Panc1 (cell line): ENCODE results near the gene SHC3. TPM values are rescaled to one million over a fixed set of nuclear protein-coding genes. Genes with fewer than 3 reads are reported as not detected.

Experiments used
- ATAC-seq: fragments of 200-7000 bp; cut with Tn5 transposase; 2 replicates; pipeline ENCODE4 v1.9.1; 2020; ENCODE audit warnings: mild to moderate bottlenecking, moderate library complexity
- BruUV-seq: library from RNA; stranded (reverse); fragments of 400-500 nt; replicated peaks from 2 replicates; lab custom pipeline; 2021; lab: Mats Ljungman, UMichigan
- CTCF ChIA-PET: fragments of 300-600 bp; sonication (Branson Sonifier 250); formaldehyde crosslinking; loops from one replicate; lab custom pipeline; 2022; ENCODE audit warnings: antibody characterized with exemption; lab: Charles Lee
- POLR2A ChIA-PET: fragments of 300-600 bp; sonication (Branson Sonifier 250); formaldehyde crosslinking; loops from one replicate; lab custom pipeline; 2022; ENCODE audit warnings: antibody characterized with exemption; lab: Charles Lee
- DNase-seq: peaks from one replicate; pipeline ENCODE4 v3.0.0-alpha.2; 2010; ENCODE audit warnings: low read depth, low spot score
- H3K27ac ChIP-seq: 2 replicates; pipeline ENCODE4 v1.5.1; 2011; ENCODE audit warnings: mild to moderate bottlenecking, low read length, inconsistent platforms
- H3K27me3 ChIP-seq: fragments of 200-500 bp; sonication (Bioruptor generic); 2 replicates; pipeline ENCODE4 v1.6.0; 2014; ENCODE audit warnings: low read length, inconsistent platforms; ENCODE audit not compliant: control insufficient read depth, insufficient read depth
- H3K36me3 ChIP-seq: fragments of 200-500 bp; sonication (Bioruptor generic); 2 replicates; pipeline ENCODE4 v1.5.1; 2014; ENCODE audit warnings: inconsistent platforms, mild to moderate bottlenecking, low read length, moderate library complexity; ENCODE audit not compliant: control insufficient read depth, insufficient read depth
- H3K4me1 ChIP-seq: 2 replicates; pipeline ENCODE4 v1.5.1; 2011; ENCODE audit warnings: inconsistent platforms, mild to moderate bottlenecking, low read length, moderate library complexity; ENCODE audit not compliant: control insufficient read depth, insufficient read depth
- H3K4me3 ChIP-seq, 2 experiments: 2 replicates each; pipeline ENCODE4 v1.5.1; 2011 to 2012; ENCODE audit warnings: low read depth in 2 of 2, low read length in 2 of 2, mild to moderate bottlenecking in 2 of 2, inconsistent platforms in 1 of 2, moderate library complexity in 1 of 2
- H3K9me3 ChIP-seq: fragments of 200-500 bp; sonication (Bioruptor generic); 2 replicates; pipeline ENCODE4 v1.5.1; 2014; ENCODE audit warnings: low read depth, mild to moderate bottlenecking, inconsistent platforms, low read length, moderate library complexity; ENCODE audit not compliant: control insufficient read depth, insufficient read depth
- CTCF ChIP-seq: fragments of 450-650 bp; IDR thresholded peaks from 2 replicates; pipeline ENCODE4 v1.5.1; 2017; ENCODE audit warnings: mild to moderate bottlenecking
- POLR2AphosphoS5 ChIP-seq: IDR thresholded peaks from 2 replicates; pipeline ENCODE4 v1.6.1; 2012; ENCODE audit warnings: mild to moderate bottlenecking, low read depth, low read length, moderate library complexity
- SIN3A ChIP-seq: IDR thresholded peaks from 2 replicates; pipeline ENCODE4 v1.6.1; 2012; ENCODE audit warnings: low read depth, mild to moderate bottlenecking, low read length, moderate library complexity, borderline replicate concordance; ENCODE audit not compliant: insufficient read depth
- TCF7L2 ChIP-seq: IDR thresholded peaks from 2 replicates; pipeline ENCODE4 v1.6.1; 2011; ENCODE audit warnings: mild to moderate bottlenecking, low read depth, low read length, inconsistent platforms
- in situ Hi-C: cut with HindIII; loops from 2 replicates; pipeline ENCODE4 v1.10.0; 2016; ENCODE audit warnings: low sequenced_read_pairs, low pct_unique_long_range_greater_than_20kb
- intact Hi-C: fragments of 100-400 bp; cut with micrococcal nuclease; formaldehyde crosslinking; loops from one replicate; pipeline ENCODE4 v1.10.0; 2022; ENCODE audit not compliant: unreplicated experiment
- total RNA-seq: library from RNA; stranded (reverse); gene quantifications from one replicate; pipeline ENCODE4 v1.2.1, GENCODE V29; 2021; ENCODE audit not compliant: unreplicated experiment
- TF ChIP-seq, protein P1 (sequence below), 2 experiments: IDR thresholded peaks; 2 replicates each; pipeline ENCODE4 v1.6.1; 2011 to 2012; ENCODE audit warnings: low read depth in 2 of 2, control low read depth in 1 of 2, low read length in 1 of 2, mild to moderate bottlenecking in 1 of 2, moderate library complexity in 1 of 2; ENCODE audit not compliant: insufficient read depth in 1 of 2

SHC3 gene
- total RNA-seq, 1 experiment from 2014 or later, result 1.7 TPM

- intact Hi-C loops, result no loop called here
- in situ Hi-C loops, result no loop called here
- no peak overlapping the region for H3K27ac ChIP-seq
- H3K9me3 ChIP-seq, result no peaks in the 10 kb centered on the region
- no peaks in the 10 kb centered on the region for H3K4me1 ChIP-seq
- no peak overlapping the region for H3K4me3 ChIP-seq
- no peak for TF ChIP-seq TCF7L2
- no peak for TF ChIP-seq SIN3A
- no peak for TF ChIP-seq CTCF
- no peak for TF ChIP-seq POLR2AphosphoS5
- TF ChIP-seq, protein P1, sequence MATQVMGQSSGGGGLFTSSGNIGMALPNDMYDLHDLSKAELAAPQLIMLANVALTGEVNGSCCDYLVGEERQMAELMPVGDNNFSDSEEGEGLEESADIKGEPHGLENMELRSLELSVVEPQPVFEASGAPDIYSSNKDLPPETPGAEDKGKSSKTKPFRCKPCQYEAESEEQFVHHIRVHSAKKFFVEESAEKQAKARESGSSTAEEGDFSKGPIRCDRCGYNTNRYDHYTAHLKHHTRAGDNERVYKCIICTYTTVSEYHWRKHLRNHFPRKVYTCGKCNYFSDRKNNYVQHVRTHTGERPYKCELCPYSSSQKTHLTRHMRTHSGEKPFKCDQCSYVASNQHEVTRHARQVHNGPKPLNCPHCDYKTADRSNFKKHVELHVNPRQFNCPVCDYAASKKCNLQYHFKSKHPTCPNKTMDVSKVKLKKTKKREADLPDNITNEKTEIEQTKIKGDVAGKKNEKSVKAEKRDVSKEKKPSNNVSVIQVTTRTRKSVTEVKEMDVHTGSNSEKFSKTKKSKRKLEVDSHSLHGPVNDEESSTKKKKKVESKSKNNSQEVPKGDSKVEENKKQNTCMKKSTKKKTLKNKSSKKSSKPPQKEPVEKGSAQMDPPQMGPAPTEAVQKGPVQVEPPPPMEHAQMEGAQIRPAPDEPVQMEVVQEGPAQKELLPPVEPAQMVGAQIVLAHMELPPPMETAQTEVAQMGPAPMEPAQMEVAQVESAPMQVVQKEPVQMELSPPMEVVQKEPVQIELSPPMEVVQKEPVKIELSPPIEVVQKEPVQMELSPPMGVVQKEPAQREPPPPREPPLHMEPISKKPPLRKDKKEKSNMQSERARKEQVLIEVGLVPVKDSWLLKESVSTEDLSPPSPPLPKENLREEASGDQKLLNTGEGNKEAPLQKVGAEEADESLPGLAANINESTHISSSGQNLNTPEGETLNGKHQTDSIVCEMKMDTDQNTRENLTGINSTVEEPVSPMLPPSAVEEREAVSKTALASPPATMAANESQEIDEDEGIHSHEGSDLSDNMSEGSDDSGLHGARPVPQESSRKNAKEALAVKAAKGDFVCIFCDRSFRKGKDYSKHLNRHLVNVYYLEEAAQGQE (IDR thresholded peaks at IDR 0.05; ENCODE audit: insufficient read depth in 1 of 2, low read depth in 2 of 2, low read length in 1 of 2), result no peak
- no peaks in the 10 kb centered on the region for H3K36me3 ChIP-seq
- POLR2A ChIA-PET, result no interaction called here
- CTCF ChIA-PET, result no interaction called here
- no peak for ATAC-seq
- H3K27me3 ChIP-seq, result no peaks in the 10 kb centered on the region
- no peak for DNase-seq
- no TSS peak for BruUV-seq
These were observed 81.4 kb downstream of the SHC3 start for GRCh38 chr9:89097219-89097618.

GRCh38 chr9:89096807-89097206, 81.8 kb downstream of the SHC3 start:
- ChIA-PET CTCF (no interaction called here), POLR2A (no interaction called here)
- Histone ChIP-seq H3K9me3 (no peaks in the 10 kb centered on the region), H3K27ac (no peak overlapping the region), H3K36me3 (no peaks in the 10 kb centered on the region), H3K4me3 (no peak overlapping the region), H3K4me1 (no peaks in the 10 kb centered on the region), H3K27me3 (no peaks in the 10 kb centered on the region)
- TF ChIP-seq CTCF (peak; percentile 19; the same call in 1 of the 2 replicates), POLR2AphosphoS5 (no peak)
- DNase-seq, result no peak
- BruUV-seq, result no TSS peak
- in situ Hi-C loops (no loop called here), intact Hi-C loops (no loop called here)
- no peak for ATAC-seq
